ENCODE measurements around the gene UMODL1.

UMODL1 gene

DNA sequence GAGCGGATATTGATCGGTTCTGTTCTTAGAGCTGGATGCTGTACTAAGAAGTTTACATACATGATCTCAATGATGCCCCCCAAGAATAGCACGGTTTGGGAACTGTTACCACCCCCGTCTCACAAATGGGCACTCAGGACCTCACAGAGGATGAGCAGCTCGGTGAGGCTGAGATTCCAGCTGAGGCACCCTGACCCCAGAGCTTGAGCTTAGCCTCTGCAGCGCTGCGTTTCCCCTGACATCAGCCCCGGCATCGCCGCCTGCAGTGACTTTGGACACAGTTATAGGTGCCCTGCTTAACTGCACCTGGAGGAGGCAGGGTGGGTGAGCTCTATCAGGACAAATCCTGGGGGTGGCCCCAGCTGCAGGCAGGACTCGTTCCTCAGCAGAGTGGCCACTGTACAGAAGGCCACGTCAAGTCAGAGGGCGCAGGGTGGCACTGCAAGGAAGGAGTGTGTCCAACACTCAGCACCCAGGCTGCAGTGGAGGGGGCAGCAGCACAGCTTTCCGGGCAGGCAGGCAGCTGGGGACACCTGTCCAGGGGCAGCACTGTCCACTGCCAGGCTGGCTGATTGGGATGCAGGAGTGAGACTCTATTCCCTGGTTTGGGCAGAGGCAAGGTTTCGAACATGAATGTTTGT lies 82.0 kb downstream of the UMODL1 start:
- H3K9ac ChIP-seq (ENCODE audit: low read length) = no peak overlapping the region

DNA sequence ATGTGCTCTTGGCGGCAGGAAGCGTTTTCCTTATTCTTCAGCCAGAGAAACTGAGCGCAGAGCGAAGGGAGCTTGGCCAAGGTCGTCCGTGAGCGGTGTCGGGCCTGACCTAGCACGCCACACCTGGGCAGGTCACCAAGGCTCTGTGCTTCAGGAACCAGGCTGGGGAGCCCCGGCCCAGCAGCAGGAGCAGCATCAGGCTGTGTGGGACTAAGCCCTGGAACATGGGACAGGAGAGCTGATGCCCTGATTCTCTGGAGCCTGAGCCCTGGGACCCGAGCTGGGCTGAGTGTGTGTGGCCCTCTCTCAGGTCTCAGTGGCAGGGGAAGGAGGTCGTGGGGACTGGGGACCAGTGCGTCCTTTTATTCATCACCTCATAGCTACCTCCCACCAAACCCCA lies 82.6 kb downstream of the UMODL1 start:
- Histone ChIP-seq H3K27me3 (ENCODE audit: control insufficient read depth in 1 of 2, insufficient read depth in 2 of 2, low read length in 2 of 2) (no peaks in the 10 kb centered on the region), H3K4me3 (ENCODE audit: low read depth in 1 of 2, low read length in 2 of 2) (no peak overlapping the region), H3K9ac (ENCODE audit: low read length) (no peak overlapping the region), H3K4me1 (ENCODE audit: insufficient read depth, low read length) (no peaks in the 10 kb centered on the region), H3K36me3 (ENCODE audit: insufficient read depth, low read length) (no peaks in the 10 kb centered on the region), H3K27ac (ENCODE audit: low read depth, low read length) (no peak overlapping the region), H3K9me3 (ENCODE audit: low read length) (no peaks in the 10 kb centered on the region)

More for the DNA sequence above, 82.0 kb downstream of the UMODL1 start:
- Histone ChIP-seq H3K27ac (ENCODE audit: low read depth, low read length) (no peak overlapping the region), H3K9me3 (ENCODE audit: low read length) (no peaks in the 10 kb centered on the region), H3K27me3 (ENCODE audit: control insufficient read depth in 1 of 2, insufficient read depth in 2 of 2, low read length in 2 of 2) (no peaks in the 10 kb centered on the region), H3K36me3 (ENCODE audit: insufficient read depth, low read length) (no peaks in the 10 kb centered on the region), H3K4me3 (ENCODE audit: low read depth in 1 of 2, low read length in 2 of 2) (no peak overlapping the region), H3K4me1 (ENCODE audit: insufficient read depth, low read length) (no peaks in the 10 kb centered on the region)

DNA sequence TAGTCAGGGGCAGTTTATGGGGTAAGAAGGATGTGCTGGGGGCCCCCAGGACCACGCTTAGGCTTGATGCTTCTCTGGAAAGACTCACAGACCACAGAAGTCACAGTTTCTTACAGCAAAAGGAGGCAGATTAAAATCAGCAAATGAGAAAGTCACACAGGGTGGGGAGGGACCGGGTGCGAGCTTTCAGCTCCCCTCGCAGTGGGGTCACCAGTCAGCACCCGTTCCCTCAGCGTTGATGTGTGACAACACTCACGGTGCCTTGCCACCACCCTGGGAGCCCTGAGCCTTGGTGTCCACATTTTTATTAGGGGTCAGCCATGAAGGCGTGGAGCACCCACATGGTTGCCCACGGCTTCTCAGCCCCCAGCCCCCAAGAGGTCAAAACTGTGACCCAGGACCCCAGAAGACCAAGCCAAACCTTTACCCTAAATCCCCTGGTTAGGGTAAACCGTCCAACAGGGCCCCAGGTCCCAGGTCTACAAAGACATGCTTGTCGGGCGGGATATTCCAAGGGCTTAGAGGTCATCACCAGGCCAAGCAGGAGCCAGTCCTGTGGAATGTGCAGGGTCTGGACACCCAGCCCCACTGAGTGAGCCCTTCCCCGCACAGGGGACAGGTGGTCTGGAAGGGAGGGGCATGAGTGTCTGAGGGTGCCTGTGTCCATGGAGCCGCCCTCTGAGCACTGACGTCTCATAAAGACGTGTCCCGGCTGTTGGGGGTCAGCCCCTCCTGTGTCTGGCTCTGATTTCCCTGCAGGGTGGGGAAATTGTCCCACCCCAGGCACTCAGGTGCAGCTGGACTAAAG lies 83.3 kb downstream of the UMODL1 start:
- Histone ChIP-seq H3K9me3 (ENCODE audit: low read length) (no peaks in the 10 kb centered on the region), H3K4me1 (ENCODE audit: insufficient read depth, low read length) (no peaks in the 10 kb centered on the region), H3K9ac (ENCODE audit: low read length) (no peak overlapping the region), H3K36me3 (ENCODE audit: insufficient read depth, low read length) (no peaks in the 10 kb centered on the region), H3K27ac (ENCODE audit: low read depth, low read length) (no peak overlapping the region), H3K4me3 (ENCODE audit: low read depth in 1 of 2, low read length in 2 of 2) (no peak overlapping the region), H3K27me3 (ENCODE audit: control insufficient read depth in 1 of 2, insufficient read depth in 2 of 2, low read length in 2 of 2) (no peaks in the 10 kb centered on the region)

DNA sequence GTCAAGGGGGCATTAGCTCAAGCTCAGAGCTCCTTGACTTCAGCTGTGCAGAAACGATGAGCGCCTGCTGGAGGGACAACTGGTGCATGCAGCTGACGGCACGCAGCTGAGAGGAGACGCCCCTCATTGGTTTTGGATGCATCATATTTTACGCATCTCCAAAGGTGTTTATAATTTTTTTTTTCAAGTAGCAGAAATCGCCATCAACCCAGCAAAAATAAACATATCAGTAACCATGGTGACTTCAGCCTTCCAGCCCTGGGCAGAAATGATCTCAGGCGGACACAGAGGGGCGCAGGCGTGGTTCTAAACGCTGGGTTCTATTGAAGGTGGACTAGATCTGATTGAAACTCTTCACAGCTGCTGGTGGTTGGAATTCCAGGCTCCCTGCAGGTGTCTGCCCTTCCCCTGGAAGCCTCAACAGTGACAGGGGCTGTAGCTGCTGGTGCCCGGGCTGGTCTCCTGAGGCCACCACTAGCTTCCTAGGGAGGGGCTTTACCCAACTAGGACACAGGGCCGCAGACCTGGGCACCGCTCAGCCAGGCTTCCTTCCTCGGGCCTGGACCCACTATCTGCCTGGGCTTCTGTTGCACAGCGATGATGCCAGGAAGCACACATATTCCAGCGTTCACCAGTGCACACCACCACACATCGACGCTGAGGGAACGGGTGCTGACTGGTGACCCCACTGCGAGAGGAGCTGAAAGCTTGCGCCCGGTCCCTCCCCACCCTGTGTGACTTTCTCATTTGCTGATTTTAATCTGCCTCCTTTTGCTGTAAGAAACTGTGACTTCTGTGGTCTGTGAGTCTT lies 84.1 kb downstream of the UMODL1 start:
- Histone ChIP-seq H3K36me3 (ENCODE audit: insufficient read depth, low read length) (no peaks in the 10 kb centered on the region), H3K27me3 (ENCODE audit: control insufficient read depth in 1 of 2, insufficient read depth in 2 of 2, low read length in 2 of 2) (no peaks in the 10 kb centered on the region), H3K9me3 (ENCODE audit: low read length) (no peaks in the 10 kb centered on the region), H3K9ac (ENCODE audit: low read length) (no peak overlapping the region), H3K4me3 (ENCODE audit: low read depth in 1 of 2, low read length in 2 of 2) (no peak overlapping the region), H3K27ac (ENCODE audit: low read depth, low read length) (no peak overlapping the region), H3K4me1 (ENCODE audit: insufficient read depth, low read length) (no peaks in the 10 kb centered on the region)

DNA sequence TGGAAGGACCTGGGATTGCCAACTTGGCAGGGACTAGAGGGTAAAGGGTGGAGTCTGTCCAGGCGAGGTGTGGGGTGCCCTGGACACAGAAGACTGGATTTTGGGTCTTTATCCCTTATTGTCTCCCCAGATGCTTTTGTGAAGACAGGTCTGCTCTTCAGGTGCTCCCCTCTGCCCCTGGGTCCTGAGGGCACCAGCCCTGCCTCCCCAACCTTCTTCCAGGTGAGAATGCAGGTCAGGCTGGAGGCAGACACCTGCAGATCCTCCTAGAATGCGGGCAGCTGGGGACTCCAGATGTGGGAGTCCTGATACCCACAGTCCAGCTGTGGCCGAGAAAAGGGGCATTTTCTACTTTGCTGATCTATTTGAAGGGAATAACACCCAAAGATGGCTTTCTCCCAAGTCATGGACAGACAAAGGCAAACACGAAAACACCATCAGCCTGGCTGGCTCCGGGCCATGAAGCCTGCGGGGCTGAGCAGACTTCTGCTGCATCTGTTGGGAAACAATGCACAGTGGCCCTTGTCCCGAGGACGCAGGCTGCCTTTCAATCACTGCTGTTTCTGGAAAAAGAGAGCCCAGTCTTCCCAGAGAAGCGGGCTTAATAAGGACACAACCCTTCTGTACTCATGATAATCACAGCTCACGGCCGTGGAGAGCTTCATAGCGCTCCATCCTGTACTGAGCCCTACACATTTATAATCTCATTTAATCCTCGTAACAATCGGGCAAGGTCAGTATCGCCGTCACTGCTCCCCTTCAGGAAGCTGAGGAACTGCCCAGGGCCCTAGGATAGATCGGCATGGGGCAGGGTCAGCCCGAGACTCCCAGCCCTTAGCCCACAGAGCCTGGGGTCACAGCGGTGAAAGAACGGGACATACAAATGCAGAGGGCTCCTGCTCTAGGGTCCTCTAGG lies 85.8 kb downstream of the UMODL1 start:
- H3K9me3 ChIP-seq (ENCODE audit: low read length) = no peaks in the 10 kb centered on the region
- H3K27me3 ChIP-seq (ENCODE audit: control insufficient read depth in 1 of 2, insufficient read depth in 2 of 2, low read length in 2 of 2) = no peaks in the 10 kb centered on the region
- no peak overlapping the region for H3K4me3 ChIP-seq (ENCODE audit: low read depth in 1 of 2, low read length in 2 of 2)
- no peaks in the 10 kb centered on the region for H3K4me1 ChIP-seq (ENCODE audit: insufficient read depth, low read length)
- no peak overlapping the region for H3K27ac ChIP-seq (ENCODE audit: low read depth, low read length)
- no peaks in the 10 kb centered on the region for H3K36me3 ChIP-seq (ENCODE audit: insufficient read depth, low read length)
- H3K9ac ChIP-seq (ENCODE audit: low read length) = no peak overlapping the region

DNA sequence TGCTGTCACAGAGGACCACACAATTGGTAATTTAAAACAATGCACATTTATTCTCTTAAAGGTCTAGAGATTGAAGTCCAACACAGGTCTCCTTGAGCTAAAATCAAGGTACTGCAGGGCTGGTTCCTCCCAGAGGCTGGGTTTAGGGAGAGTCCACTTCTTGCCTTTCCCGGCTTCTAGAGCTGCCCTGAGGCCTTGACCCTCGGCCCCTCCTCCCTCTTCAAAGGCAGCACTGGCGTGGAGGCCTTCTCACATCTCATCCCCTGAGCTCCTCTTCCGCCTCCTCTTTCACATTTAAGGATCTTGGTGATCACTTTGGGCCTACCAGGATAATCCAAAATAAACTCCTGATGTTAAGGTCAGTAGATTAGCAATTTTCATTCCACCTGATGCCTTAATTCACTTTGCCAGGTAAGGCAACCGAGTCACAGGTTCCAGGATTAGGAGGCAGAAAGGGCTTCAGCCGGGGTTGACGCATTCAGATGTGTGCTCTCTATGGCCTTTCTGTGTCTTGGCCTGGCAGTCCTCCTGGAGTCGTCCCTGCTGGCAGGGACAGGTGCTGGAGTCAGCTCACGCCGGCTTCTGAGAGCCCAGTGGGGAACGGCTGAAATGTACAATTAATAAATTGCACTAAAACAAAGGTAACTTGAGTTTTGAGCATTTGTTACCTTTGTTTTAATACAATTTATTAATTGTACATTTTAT lies 86.6 kb downstream of the UMODL1 start:
- Histone ChIP-seq H3K4me3 (ENCODE audit: low read depth in 1 of 2, low read length in 2 of 2) (no peak overlapping the region), H3K27me3 (ENCODE audit: control insufficient read depth in 1 of 2, insufficient read depth in 2 of 2, low read length in 2 of 2) (no peaks in the 10 kb centered on the region), H3K9me3 (ENCODE audit: low read length) (no peaks in the 10 kb centered on the region), H3K27ac (ENCODE audit: low read depth, low read length) (no peak overlapping the region), H3K9ac (ENCODE audit: low read length) (no peak overlapping the region), H3K36me3 (ENCODE audit: insufficient read depth, low read length) (no peaks in the 10 kb centered on the region), H3K4me1 (ENCODE audit: insufficient read depth, low read length) (no peaks in the 10 kb centered on the region)

DNA sequence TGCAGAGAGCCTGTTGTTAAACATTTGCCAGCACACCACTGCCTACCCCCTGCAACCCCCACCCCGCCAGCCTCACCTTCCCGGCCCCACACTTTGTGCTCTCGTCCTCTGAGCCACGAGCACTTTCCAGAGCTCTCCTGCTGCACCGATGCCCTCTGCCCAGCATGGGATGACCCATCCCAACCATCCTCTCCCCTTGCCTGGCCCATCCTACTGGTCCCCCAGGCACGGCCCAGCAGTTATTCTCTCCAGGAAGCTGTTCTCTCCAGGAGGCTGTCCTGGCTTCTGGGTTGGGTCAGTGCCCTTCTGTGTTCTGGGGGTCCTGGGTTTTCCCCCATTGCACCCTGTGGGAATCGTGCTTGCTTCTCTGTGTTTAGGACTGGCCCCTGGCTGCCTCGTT lies 87.7 kb downstream of the UMODL1 start:
- Histone ChIP-seq H3K9me3 (ENCODE audit: low read length) (no peaks in the 10 kb centered on the region), H3K36me3 (ENCODE audit: insufficient read depth, low read length) (no peaks in the 10 kb centered on the region), H3K27ac (ENCODE audit: low read depth, low read length) (no peak overlapping the region), H3K4me1 (ENCODE audit: insufficient read depth, low read length) (no peaks in the 10 kb centered on the region), H3K27me3 (ENCODE audit: control insufficient read depth in 1 of 2, insufficient read depth in 2 of 2, low read length in 2 of 2) (no peaks in the 10 kb centered on the region), H3K9ac (ENCODE audit: low read length) (no peak overlapping the region), H3K4me3 (ENCODE audit: low read depth in 1 of 2, low read length in 2 of 2) (no peak overlapping the region)

DNA sequence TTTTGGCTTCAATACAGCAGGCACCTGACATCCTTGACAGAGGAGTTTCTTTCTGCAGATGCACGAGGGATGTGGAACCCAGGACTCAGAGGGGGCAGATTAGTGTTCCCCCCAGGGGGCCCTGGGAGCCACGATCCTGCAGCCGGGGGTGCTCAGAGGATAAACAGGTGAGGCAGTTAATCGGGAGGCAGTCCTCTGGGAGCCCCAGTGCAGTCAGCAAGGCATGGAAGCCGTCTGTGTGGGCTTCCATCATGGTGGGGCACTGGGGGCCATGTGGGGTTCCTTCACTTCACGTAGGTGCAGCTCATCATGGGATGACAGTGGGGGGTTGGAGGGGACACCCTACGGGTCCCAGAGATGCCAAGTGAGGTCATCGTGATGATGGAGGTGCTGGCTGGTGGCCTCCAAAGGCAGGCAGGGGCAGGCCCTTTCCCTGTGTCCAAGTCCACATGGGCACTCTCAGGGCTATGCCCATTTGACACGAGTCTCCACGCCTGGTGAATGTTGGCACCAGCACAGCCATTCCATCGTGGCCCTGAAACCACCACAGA lies 88.5 kb downstream of the UMODL1 start:
- Histone ChIP-seq H3K27ac (ENCODE audit: low read depth, low read length) (no peak overlapping the region), H3K4me3 (ENCODE audit: low read depth in 1 of 2, low read length in 2 of 2) (no peak overlapping the region), H3K36me3 (ENCODE audit: insufficient read depth, low read length) (no peaks in the 10 kb centered on the region), H3K4me1 (ENCODE audit: insufficient read depth, low read length) (no peaks in the 10 kb centered on the region), H3K9ac (ENCODE audit: low read length) (no peak overlapping the region), H3K9me3 (ENCODE audit: low read length) (no peaks in the 10 kb centered on the region), H3K27me3 (ENCODE audit: control insufficient read depth in 1 of 2, insufficient read depth in 2 of 2, low read length in 2 of 2) (no peaks in the 10 kb centered on the region)

DNA sequence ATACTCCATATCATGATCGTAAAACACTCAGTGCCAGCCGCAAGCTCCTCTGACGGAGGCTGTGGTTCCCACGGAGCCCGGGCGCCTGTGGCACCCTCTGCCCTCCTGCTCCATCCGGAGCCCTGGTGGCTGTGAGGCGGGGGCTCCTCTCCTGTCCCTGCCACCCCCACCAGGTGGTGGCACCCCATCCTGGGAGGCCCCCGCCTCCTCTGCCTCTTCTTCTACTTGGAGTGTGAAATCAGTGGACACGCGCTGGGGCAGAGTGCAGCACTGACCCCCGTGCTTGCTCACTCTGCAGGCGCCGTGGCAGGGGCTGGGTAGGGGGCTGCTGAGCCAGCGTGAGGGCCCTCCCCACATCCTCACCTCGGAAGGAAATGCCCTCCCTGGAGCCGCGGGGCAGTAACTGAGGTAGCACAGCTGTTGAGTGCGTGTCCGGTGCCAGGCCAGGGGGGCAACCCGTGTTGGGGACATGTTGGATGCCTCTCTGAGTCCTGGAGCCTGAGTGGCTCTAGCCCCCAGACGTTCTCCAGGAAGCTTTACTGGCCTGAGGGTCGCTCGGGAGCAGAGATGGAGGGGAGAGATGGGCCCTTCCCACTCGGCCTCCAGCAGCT lies 89.1 kb downstream of the UMODL1 start:
- H3K27ac ChIP-seq (ENCODE audit: low read depth, low read length) = no peak overlapping the region
- H3K36me3 ChIP-seq (ENCODE audit: insufficient read depth, low read length) = no peaks in the 10 kb centered on the region
- no peaks in the 10 kb centered on the region for H3K27me3 ChIP-seq (ENCODE audit: control insufficient read depth in 1 of 2, insufficient read depth in 2 of 2, low read length in 2 of 2)
- no peaks in the 10 kb centered on the region for H3K9me3 ChIP-seq (ENCODE audit: low read length)
- H3K9ac ChIP-seq (ENCODE audit: low read length) = no peak overlapping the region
- no peaks in the 10 kb centered on the region for H3K4me1 ChIP-seq (ENCODE audit: insufficient read depth, low read length)
- H3K4me3 ChIP-seq (ENCODE audit: low read depth in 1 of 2, low read length in 2 of 2) = no peak overlapping the region

DNA sequence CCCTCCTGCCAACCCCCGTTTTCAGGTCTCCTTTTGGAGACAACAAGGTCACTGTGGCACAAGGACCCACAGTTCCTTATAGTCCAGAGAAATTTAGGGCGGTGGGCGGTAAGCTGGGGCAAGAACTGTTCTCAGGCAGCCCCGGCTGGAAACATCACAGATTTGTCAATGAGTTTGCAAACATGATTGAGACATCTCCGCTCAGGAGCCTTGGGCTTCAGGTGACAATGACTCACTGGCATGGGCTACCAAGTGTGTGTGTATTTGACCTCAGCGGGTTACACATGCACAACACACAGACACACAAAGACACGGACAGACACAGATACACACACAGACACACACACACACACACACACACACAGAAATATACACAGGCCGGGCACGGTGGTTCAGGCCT lies 89.6 kb downstream of the UMODL1 start:
- H3K9me3 ChIP-seq (ENCODE audit: low read length) = no peaks in the 10 kb centered on the region
- no peak overlapping the region for H3K4me3 ChIP-seq (ENCODE audit: low read depth in 1 of 2, low read length in 2 of 2)
- no peaks in the 10 kb centered on the region for H3K36me3 ChIP-seq (ENCODE audit: insufficient read depth, low read length)
- no peaks in the 10 kb centered on the region for H3K4me1 ChIP-seq (ENCODE audit: insufficient read depth, low read length)
- no peaks in the 10 kb centered on the region for H3K27me3 ChIP-seq (ENCODE audit: control insufficient read depth in 1 of 2, insufficient read depth in 2 of 2, low read length in 2 of 2)
- H3K27ac ChIP-seq (ENCODE audit: low read depth, low read length) = no peak overlapping the region
- no peak overlapping the region for H3K9ac ChIP-seq (ENCODE audit: low read length)
